Testis (tissue), 3 donors: Measurements from ENCODE around the gene UBE2E1. TPM values are rescaled to one million over a fixed set of nuclear protein-coding genes. Genes with fewer than 3 reads are reported as not detected.
"Not testable (repeated sequence)": the region's sequence is repeated elsewhere in the genome, so short reads cannot be mapped to it uniquely, and the experiment has no call there.

Experiments
- DNase-seq: peaks from one replicate; pipeline ENCODE4 v3.0.0-alpha.2; 2019
- H3K27ac ChIP-seq, 2 donors: fragments of 200-600 bp; sonication (generic); one replicate each; pipeline ENCODE4 v1.5.1; 2019
- H3K27me3 ChIP-seq: fragments of 200-600 bp; sonication (generic); one replicate; pipeline ENCODE4 v1.5.1; 2019
- H3K36me3 ChIP-seq: fragments of 200-600 bp; sonication (generic); one replicate; pipeline ENCODE4 v1.5.1; 2017; ENCODE audit warnings: low read depth; ENCODE audit errors: missing control alignments
- H3K4me1 ChIP-seq: fragments of 200-600 bp; sonication (generic); one replicate; pipeline ENCODE4 v1.5.1; 2019
- H3K4me3 ChIP-seq, 2 donors: fragments of 200-600 bp; sonication (generic); one replicate each; pipeline ENCODE4 v1.5.1; 2017 to 2019
- H3K9me3 ChIP-seq: fragments of 200-600 bp; sonication (generic); one replicate; pipeline ENCODE4 v1.5.1; 2017
- CTCF ChIP-seq, 3 experiments: fragments of 450-650 bp in 2 of 3; fragments of 200-600 bp in 1 of 3; sonication (generic) in 1 of 3; IDR thresholded peaks; one replicate each; pipeline ENCODE4 v1.5.1; 2016 to 2019; ENCODE audit warnings: antibody characterized with exemption in 3 of 3, mild to moderate bottlenecking in 2 of 3, moderate library complexity in 1 of 3
- POLR2A ChIP-seq: fragments of 450-650 bp; IDR thresholded peaks from one replicate; pipeline ENCODE4 v1.6.1; 2017; ENCODE audit warnings: antibody characterized with exemption, mild to moderate bottlenecking, moderate library complexity
- WGBS, 2 donors: methylation state at CpG; one replicate each; pipeline ENCODE4 v1.1.5; 2018; 5-methylcytosine and 5-hydroxymethylcytosine counted together
- intact Hi-C: fragments of 100-400 bp; cut with DNase I; formaldehyde crosslinking; loops from one replicate; pipeline ENCODE4 v1.15.1; 2023; ENCODE audit warnings: low total_unique reads
- polyA plus RNA-seq: library from polyadenylated mRNA; stranded (reverse); fragments of 350-450 nt; fragmentation: Illumina TruSeq; extraction: RNeasy Lipid Tissue Mini Kit (QIAGEN cat#74804); gene quantifications from one replicate; pipeline ENCODE4 v1.2.3, GENCODE V29; 2014; ENCODE audit warnings: low read depth, low replicate concordance; ENCODE audit not compliant: insufficient read depth
- total RNA-seq, 2 donors: library from RNA; depleted of rRNA; stranded (reverse); fragments of >200 nt; gene quantifications; one replicate each; pipeline ENCODE4 v1.2.3, GENCODE V29; 2016

The UBE2E1 gene
- total and polyA plus RNA-seq, 3 donors from 2014 or later, result 68.7 to 89.5 (median 82.2) TPM

- DNase-seq, result no peak
- intact Hi-C loops, result no loop called here
- H3K27me3 ChIP-seq, result no peaks in the 10 kb centered on the region
- H3K27ac ChIP-seq, result no peak overlapping the region
- no peak overlapping the region for H3K4me3 ChIP-seq
- TF ChIP-seq CTCF (IDR thresholded peaks at IDR 0.05) (no peak), POLR2A (no peak)
- H3K36me3 ChIP-seq, result no peaks in the 10 kb centered on the region
- H3K9me3 ChIP-seq, result no peaks in the 10 kb centered on the region
- 59 to 67% methylated on average over 1 of the region's 1 CpG for WGBS, 2 donors
- peaks cover 30% of the 10 kb centered on the region for H3K4me1 ChIP-seq
These were observed 62.1 kb downstream of the UBE2E1 start for GRCh38 chr3:23867838-23868237.

- 88 to 90% methylated on average over 4 of the region's 4 CpGs for WGBS, 2 donors
- no peaks in the 10 kb centered on the region for H3K9me3 ChIP-seq
- no peaks in the 10 kb centered on the region for H3K27me3 ChIP-seq
- TF ChIP-seq CTCF (IDR thresholded peaks at IDR 0.05), result no peak
- TF ChIP-seq POLR2A, result no peak
- no peak overlapping the region for H3K27ac ChIP-seq
- no peak for DNase-seq
- intact Hi-C loops, result no loop called here
- no peaks in the 10 kb centered on the region for H3K36me3 ChIP-seq
- H3K4me1 ChIP-seq, result peaks cover 15% of the 10 kb centered on the region
- H3K4me3 ChIP-seq, result no peak overlapping the region
These were observed 64.4 kb downstream of the UBE2E1 start for GRCh38 chr3:23869977-23870662.

- H3K27me3 ChIP-seq, DNase-seq, H3K36me3 ChIP-seq, H3K9me3 ChIP-seq, H3K4me1 ChIP-seq, H3K27ac ChIP-seq, intact Hi-C loops, H3K4me3 ChIP-seq: not testable (repeated sequence)
- 49 to 89% methylated on average over 1 to 4 of the region's 5 CpGs for WGBS, 2 donors
These were observed 64.9 kb downstream of the UBE2E1 start for GRCh38 chr3:23870663-23871043.

GRCh38 chr3:23871361-23871760 is 65.6 kb downstream of the UBE2E1 start:
- H3K27me3 ChIP-seq, H3K4me1 ChIP-seq, H3K36me3 ChIP-seq, DNase-seq, H3K4me3 ChIP-seq, intact Hi-C loops, H3K27ac ChIP-seq, H3K9me3 ChIP-seq: not testable (repeated sequence)
- 97 to 99% methylated on average over 7 to 14 of the region's 34 CpGs for WGBS, 2 donors

- TF ChIP-seq CTCF (IDR thresholded peaks at IDR 0.05) (no peak), POLR2A (no peak)
- peaks cover 7% of the 10 kb centered on the region for H3K4me1 ChIP-seq
- no peak overlapping the region for H3K27ac ChIP-seq
- DNase-seq, result no peak
- H3K9me3 ChIP-seq, result no peaks in the 10 kb centered on the region
- H3K27me3 ChIP-seq, result no peaks in the 10 kb centered on the region
- 83 to 100% methylated on average over 3 of the region's 3 CpGs for WGBS, 2 donors
- no peak overlapping the region for H3K4me3 ChIP-seq
- intact Hi-C loops, result no loop called here
- no peaks in the 10 kb centered on the region for H3K36me3 ChIP-seq
These were observed 66.6 kb downstream of the UBE2E1 start for GRCh38 chr3:23872330-23872729.

- H3K27me3 ChIP-seq, result no peaks in the 10 kb centered on the region
- WGBS, 2 donors, result 63 to 67% methylated on average over 2 of the region's 2 CpGs
These were observed 68.2 kb downstream of the UBE2E1 start for GRCh38 chr3:23873941-23874340.

More at GRCh38 chr3:23873941-23874340, 68.2 kb downstream of the UBE2E1 start:
- intact Hi-C loops, result no loop called here
- no peak for DNase-seq
- Histone ChIP-seq H3K36me3 (no peaks in the 10 kb centered on the region), H3K9me3 (no peaks in the 10 kb centered on the region), H3K27ac (no peak overlapping the region), H3K4me3 (no peak overlapping the region), H3K4me1 (peaks cover 9% of the 10 kb centered on the region)
- no peak for TF ChIP-seq POLR2A
- no peak for TF ChIP-seq CTCF (IDR thresholded peaks at IDR 0.05)
